GM15510 (cell line): ENCODE results near the gene MAPK1.

Experiments
- POLR2A ChIP-seq: IDR thresholded peaks from 3 replicates; pipeline ENCODE4 v1.6.1; 2011; ENCODE audit warnings: borderline replicate concordance; ENCODE audit not compliant: insufficient read length; ENCODE audit errors: extremely low read depth

MAPK1 gene

DNA sequence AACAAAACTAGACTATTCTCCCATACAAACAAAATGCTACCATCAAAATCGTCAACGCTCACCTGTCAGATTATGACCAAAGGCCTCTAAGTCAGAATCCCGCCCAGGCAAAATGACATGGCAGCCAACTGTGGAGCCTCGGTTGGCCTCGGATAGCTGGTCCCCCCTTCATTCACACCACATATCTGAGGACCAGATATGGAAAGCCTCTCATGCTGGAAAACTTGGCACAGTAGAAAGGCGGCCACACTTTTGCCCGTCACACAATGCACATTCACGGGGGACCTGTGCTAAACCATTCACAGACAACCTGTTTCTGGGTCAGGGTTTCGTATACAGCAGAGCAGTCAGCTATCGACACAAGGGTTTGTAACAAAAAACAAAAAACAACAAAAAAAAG lies 11.2 kb downstream of the MAPK1 start:
- no peak for TF ChIP-seq POLR2A

DNA sequence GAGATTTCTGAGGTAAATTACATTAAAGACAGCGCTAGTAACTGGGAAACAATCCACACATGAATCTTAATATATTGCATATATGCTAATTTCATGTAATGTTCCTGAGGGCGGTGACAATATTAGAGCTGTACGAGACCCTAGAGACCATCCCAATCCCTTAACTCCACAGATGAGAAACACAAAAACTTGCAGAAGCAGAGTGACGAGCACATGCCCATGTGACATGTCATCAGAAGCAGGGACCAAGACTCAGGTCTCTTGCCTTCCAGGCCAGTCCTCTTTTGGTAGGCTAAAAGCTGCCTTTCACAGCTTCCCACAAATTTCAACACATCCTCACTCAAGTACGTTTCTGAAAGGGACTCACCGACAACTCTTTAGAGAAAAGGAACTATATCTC lies 11.8 kb downstream of the MAPK1 start:
- TF ChIP-seq POLR2A, result no peak

DNA sequence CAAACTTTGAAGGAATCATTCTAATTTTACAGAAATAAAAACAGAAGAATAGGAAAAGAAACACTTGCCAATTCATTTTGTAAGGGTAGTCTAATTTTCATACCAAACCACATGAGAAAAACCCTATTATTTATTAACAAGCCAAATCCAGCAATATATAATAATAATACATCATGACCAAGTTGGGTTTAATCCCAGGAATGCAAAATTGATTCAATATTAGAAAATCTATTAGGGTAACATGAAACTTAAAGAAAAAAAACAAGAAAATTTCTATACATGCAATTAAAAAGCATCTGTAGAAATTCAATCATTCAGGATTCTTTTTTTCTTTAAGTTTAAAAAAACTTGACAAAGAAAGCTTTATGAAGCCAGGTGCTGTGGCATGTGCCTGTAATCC lies 16.8 kb downstream of the MAPK1 start:
- no peak for TF ChIP-seq POLR2A

DNA sequence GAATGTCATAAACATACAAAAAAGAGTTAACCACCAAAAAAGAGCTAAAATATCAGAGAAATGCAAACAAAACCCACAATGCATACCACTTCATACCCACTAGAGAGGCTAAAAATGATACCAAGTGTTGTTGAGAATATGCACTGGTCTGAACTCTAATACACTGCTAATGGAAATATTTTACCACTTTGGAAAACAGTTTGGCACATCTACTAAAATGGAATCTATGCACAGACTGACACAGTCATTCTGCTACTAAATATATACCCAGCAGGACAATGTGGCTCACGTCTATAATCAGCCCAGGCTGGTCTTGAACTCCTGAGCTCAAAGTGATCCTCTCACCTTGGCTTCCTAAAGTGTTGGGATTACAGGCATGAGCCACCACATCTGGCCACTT lies 18.0 kb downstream of the MAPK1 start:
- no peak for TF ChIP-seq POLR2A

DNA sequence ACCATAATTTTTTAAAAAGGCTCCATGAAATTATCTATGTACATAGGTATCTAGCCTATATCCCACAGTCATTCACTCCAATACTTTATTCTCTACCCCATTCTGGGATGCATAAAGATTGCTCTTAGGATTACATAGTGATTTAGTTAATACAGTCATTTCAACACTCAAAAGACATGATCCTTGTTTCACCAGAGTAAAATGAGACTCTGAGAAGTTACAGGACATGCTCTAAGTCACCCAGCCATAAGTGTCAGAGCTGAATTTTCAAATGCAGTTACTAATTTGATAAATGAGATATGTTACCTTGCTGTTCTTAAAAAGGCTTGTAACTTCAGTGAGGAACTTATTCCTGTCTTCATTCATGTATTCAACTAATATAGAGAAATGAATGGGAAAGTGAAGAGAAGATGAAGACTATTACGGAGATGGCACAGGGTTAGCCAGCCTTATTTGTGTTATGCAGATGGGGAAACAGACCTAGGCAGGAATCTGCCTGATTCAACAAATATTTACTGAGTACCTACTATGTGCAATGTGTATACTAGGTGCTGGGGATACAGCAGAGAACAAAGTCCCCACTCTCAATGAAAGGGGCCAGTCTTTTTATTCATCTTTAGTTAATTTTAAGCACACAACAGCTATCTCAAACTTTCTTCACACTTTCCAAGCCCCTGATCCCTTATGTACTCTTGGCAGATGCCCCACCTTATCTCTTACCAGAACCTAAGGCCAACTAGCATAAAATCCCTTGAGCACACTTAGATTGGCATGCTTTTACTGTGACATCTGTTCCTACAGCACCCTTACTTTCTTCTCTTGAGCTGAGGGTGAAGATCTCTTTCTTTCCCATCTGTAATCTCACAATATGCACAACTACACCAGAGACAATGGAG lies 21.6 kb downstream of the MAPK1 start:
- TF ChIP-seq POLR2A, result no peak

DNA sequence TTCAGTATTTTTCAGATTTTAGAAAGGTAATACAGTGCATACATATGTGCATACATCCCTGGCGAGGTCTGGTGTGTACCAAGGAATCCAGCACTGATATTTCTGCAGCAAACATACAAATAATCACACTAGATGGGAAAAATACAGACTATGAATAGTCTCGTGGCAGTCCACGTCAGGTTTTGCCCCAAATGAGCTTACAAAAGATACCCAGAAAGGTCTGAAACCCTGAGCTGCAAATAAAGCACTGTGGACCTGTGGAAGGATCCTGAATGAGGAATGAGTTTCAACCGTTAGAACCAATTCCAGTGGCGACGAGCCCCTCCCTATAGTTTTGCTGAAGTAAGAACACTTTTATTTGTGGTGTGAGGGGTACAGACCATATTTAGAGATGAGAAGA lies 24.5 kb downstream of the MAPK1 start:
- TF ChIP-seq POLR2A, result no peak

DNA sequence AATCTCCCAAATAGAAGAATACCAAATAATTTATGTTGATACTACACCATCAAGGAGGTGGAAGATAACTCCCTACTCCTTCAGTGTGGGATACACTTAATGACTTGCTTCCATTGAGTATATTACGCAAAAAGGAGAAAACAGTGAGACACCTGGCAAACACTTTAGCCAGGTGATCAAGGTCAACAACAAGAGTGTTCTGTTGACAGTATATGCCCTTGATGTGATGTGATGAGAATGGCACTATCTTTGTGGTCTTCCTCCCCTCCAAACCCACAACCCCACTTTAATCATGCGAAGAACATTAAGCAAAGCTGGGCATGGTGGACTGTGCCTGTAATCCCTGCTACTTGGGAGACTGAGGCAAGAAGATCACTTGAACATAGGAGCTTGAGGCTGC lies 26.0 kb downstream of the MAPK1 start:
- TF ChIP-seq POLR2A, result no peak

DNA sequence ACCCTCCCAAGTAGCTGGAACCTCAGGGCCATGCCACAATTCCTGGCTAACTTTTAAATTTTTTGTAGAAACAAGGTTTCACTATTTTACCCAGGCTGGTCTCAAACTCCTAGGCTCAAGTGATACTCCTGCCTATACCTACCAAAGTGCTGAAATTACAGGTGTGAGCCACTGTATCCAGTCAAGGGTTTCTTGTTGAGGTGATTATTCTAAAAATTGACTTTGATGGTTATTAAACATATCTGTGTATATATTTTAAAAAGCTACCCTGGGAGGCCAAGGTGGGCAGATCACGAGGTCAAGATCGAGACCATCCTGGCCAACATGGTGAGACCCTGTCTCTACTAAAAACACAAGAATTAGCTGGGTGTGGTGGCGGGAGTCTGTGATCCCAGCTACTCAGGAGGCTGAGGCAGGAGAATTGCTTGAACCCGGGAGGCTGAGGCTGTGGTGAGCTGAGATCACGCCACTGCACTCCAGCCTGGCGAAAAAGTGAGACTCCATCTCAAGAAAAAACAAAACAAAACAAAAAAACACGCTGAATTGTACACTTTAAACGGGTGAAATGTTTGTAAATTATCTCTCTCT lies 27.1 kb downstream of the MAPK1 start:
- TF ChIP-seq POLR2A, result no peak

DNA sequence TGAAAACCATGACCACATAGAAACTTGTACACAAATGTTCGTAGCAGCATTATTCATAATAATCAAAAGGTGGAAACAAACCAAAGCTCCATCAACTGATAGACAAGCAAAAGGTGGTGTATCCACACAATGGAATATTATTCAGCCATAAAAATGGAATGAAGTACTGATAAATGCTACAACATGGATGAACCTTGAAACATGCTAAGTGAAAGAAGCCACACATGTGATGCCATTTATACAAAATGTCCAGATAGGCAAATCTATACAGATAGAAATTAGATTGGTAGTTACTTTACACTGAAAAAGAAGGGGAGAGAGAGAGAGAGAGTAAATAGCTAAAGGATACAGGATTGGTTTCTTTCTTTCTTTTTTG lies 27.7 kb downstream of the MAPK1 start:
- TF ChIP-seq POLR2A, result no peak

DNA sequence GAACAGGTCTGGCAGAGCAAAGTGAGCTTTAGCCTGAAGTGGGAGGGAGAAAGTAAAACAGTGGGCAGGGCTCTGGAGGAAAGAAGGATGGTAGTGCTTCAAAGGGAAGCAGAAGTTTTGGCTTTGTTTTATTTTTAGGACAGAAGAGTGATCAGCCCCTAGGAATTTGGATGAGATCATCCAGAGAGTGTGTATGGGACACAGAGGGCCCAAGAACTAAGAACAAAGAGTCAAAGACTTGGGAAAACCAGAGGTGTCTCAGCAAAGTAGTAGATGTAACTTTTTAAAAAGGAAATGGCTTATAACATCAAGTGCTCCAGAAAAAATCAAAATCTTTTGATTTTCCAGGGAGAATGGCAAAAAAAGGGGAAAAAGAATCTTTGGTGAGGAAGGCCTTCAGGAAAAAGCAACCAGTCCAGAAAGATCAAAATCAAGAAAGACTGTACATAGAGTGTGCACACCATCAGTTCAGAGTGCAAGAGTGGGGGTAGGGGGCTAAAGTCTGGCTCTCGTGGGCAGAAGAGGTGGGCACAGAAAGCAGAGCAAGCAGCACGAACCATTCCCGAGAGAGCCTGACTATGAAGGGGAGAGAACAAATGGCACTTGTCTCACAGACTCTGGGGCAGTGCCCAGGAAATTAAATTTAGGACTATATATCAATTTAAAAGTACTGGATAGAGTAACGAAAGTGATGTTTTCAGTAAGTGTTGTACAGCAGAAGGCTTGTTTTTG lies 30.0 kb downstream of the MAPK1 start:
- no peak for TF ChIP-seq POLR2A

DNA sequence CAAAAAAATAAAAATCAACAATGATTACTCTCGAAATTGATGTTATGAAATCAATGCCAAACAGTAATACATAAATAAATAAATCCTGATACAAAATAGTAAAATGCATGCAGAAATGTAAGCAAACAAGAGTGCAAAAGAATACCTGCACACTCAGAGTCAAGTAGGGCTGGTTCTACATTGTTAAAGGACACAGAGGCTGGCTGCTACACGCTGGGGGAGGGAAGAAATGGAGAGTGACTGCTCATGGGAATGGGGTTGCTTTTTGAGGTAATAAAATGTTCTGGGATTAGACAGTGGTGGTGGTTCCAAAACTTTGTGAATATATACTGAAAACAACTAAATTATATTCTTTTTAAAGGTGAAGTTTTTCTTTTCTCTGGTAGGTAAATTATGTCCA lies 32.1 kb downstream of the MAPK1 start:
- no peak for TF ChIP-seq POLR2A

DNA sequence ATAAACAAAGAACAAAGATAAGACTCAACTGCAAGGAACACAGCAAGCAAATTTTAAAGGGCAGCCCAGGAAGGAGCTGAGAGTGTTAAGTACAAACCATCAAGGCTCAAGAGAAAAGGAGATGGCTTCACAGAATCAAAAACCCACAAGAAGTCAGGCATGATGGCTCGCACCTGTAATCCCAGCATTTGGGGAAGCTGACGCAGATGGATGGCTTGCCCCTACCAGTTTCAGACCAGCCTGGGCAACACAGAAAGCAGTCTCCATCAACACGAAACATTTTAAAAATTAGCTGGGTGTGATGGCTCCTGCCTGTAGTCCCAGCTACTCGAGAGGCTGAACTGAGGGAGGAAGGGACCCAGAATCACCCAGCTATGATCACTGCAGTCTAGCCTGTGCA lies 32.6 kb downstream of the MAPK1 start:
- no peak for TF ChIP-seq POLR2A

DNA sequence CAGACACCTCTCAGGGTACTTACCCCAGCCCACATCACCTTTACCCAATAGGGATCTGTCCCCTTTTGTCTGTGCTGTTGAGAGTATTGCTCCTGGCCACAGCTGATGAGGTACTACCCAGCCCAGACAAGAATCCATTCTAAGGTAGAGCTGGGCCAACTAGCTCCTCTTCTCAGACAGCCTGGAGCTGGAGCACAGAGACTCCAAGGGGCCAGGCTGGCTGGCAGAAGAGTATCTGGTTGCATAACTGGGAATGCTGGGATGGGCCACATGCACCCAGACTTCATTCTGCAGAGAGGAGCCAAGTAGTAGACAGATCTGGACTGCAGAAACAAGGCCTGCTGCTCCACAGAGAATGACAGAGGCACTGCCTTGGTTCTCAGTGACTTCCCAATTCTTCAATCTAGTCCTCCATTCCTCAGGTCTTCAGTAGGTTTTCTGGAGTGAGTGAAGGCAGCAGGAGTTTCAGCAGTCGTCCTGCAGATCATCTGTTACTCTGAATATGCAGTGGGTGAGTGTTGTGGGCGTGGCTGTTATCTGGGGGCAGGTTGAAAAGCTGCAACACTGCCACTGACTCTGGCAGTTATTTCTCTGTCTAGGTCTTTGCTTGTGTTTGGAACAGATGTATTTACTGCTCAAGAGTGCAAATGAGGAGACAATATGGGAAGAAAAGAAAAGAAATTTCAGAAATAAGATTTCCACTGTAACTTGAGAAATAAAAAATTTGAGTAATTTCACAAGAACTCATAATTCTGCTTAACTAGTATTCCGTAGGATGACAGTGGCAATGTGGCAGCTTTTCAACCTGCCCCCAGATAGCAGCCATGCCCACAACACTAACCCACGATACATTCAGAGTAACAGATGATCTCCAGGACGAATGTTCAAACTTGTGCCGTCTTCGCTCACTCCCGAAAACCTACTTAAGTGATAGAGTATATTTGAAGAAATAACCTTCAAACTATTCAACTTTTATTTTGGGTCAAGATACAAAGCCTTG lies 34.9 kb downstream of the MAPK1 start:
- TF ChIP-seq POLR2A, result no peak

DNA sequence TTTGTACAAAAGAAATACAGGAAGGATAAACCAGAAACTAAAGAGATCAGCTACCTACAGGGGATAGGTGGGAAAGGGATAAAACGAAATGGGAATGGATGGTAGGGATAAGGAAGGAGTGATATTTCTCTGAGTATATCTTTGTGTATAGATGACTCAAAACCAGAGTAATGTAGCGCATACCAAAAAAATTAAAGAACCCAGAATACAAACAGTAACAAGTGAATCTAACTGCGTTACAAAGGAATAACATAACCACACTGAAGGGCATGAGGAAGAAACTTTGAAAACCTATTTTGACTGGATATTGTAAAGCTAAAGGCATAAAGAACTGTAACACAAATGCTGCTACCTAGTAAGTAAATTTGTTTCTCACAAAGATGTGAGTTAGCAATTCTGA lies 37.9 kb downstream of the MAPK1 start:
- TF ChIP-seq POLR2A, result no peak
